Loucy (cell line): ENCODE measurements around the gene FAM234A.

Experiments
- CTCF ChIP-seq: fragments of 200-600 bp; sonication (generic); conservative IDR thresholded peaks from 2 replicates; pipeline ENCODE4 v1.5.1; 2014; ENCODE audit warnings: mild to moderate bottlenecking, antibody characterized with exemption, low read length
- EZH2phosphoT487 ChIP-seq: fragments of 200-600 bp; IDR thresholded peaks from 2 replicates; pipeline ENCODE4 v1.6.1; 2018; ENCODE audit warnings: antibody characterized with exemption, mild to moderate bottlenecking, moderate library complexity, borderline replicate concordance

- no peak for TF ChIP-seq CTCF
- no peak for TF ChIP-seq EZH2phosphoT487
Observed at GRCh38 chr16:276426-277077, 41.9 kb downstream of the FAM234A start.
